ENCODE measurements around the gene SLC39A2.

SLC39A2 gene

GRCh38 chr14:21050597-21050996 is 51.5 kb downstream of the SLC39A2 start:
- no peak for DNase-seq

All from NCI-H1105 treated with DMSO at 0.1 percent for 48 hours (cell line).